ENCODE measurements around the gene FSD1. TPM values are rescaled to one million over a fixed set of nuclear protein-coding genes. Genes with fewer than 3 reads are reported as not detected.

FSD1 gene
- total and polyA plus RNA-seq, 9 of the 15 experiments (the other 6 are each of a cell fraction or from before 2014, with no cell fraction given) = 0.11 to 1.9 (median 0.94) TPM; not detected in 1

DNA sequence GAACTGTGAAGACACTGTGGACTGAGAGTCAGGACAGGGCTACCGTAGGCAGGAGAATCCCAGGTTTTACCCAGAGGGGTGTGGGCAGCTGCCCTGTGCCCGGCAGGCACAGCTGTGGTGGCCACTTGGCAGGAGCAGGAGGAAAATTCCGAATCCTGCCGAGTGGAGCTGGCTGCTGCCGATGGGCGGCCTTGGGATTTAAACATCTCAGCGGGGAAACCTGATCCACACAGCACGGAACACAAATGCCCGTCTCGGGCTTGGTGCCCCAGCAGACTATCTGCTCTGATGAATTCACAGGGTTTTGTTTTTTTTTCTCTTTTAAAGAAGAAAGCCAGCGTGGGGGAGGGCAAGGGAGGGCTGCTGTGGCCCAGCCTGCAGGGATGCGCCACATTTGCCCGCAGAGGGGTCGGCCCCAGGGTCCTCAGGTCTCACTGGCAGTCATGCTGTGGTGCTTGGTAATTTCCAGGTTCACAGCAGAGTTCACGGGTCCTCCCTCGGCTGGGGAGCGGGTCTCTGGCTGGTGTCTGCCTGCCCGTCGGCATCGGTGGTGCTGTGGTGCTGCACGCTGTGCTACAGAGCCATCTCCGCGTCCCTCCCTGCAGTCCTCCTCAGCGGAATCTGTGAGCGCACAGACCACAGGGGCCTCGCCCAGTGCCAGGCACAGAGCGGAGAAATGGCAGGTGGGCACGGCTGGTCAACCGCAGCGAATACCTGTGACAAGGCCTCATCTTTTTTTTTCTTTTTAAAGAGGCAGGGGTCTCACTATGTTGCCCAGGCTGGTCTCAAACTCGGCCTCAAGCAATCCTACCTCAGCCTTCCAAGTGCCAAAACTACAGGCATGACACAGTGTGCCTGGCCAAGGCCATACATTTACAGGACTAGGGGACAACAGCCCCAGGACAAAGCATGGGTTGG is 67.1 kb downstream of the FSD1 start:
- peak overlapping the region; percentile 57; the same call in 2 of the 3 replicates for H3K27ac ChIP-seq (ENCODE audit: extremely low read depth, low read depth, low read length)
- no peaks in the 10 kb centered on the region for H3K9me3 ChIP-seq (replicated peaks; ENCODE audit: control insufficient read depth, insufficient read depth, low read depth, low read length)
- intact Hi-C loops (cut with micrococcal nuclease) = no loop called here
- H3K27me3 ChIP-seq (ENCODE audit: control insufficient read depth in 2 of 2, insufficient read depth in 2 of 2, low read length in 2 of 2) = no peaks in the 10 kb centered on the region
- ATAC-seq (no peak), DNase-seq (ENCODE audit: extremely low read depth in 1 of 4, low spot score in 3 of 4) (no peak), FAIRE-seq (no peak)
- ChIA-PET CTCF (ENCODE audit: low intra/inter-chr PET ratio) (no interaction called here), POLR2A (interaction anchor here (0.6 to 1.2 kb wide), 6 partner anchors 8 to 130 kb away, joined by 3 to 6 read pairs (median 4); no protein-coding TSS in a partner anchor)
- H2AFZ ChIP-seq (ENCODE audit: low read depth, low read length) = no peak overlapping the region
- H3K4me3 ChIP-seq = no peak overlapping the region
- peaks cover 56% of the 10 kb centered on the region; the same call in 2 of the 3 replicates for H3K36me3 ChIP-seq (ENCODE audit: control insufficient read depth, insufficient read depth, low read length)
- WGBS (ENCODE audit: insufficient coverage, low coverage, missing lambda C conversion rate) = 96% methylated on average over 19 of the region's 31 CpGs
- in situ Hi-C loops (cut with MboI) = no loop called here
- H3K79me2 ChIP-seq (ENCODE audit: control insufficient read depth, insufficient read depth, low read length) = peaks cover 90% of the 10 kb centered on the region
- TF ChIP-seq NFE2L1 (tag; IDR thresholded peaks at IDR 0.05; ENCODE audit: borderline replicate concordance, low read depth) (no peak), POLR2G (IDR thresholded peaks at IDR 0.05; ENCODE audit: low read depth, low read length) (peak; percentile 11; the same call in 1 of the 2 replicates)
- peaks cover 7% of the 10 kb centered on the region for H4K20me1 ChIP-seq (replicated peaks; ENCODE audit: control insufficient read depth, insufficient read depth, low read length)
- no peak overlapping the region; the same call in 1 of the 2 replicates for H3K4me2 ChIP-seq (ENCODE audit: insufficient read depth, low read length)
- H3K4me1 ChIP-seq (replicated peaks in 1 of 2; ENCODE audit: control insufficient read depth in 2 of 2, insufficient read depth in 2 of 2, low read length in 2 of 2) = peaks cover 68 to 92% of the 10 kb centered on the region in 2 experiments
- no peaks in the 10 kb centered on the region for H3K9me1 ChIP-seq (ENCODE audit: control insufficient read depth, insufficient read depth, low read length)
- H3K9ac ChIP-seq (ENCODE audit: insufficient read depth in 1 of 2, low read depth in 2 of 2, low read length in 2 of 2) = peak overlapping the region; percentile 19 to 94; a peak in 3 of 4 replicates
- no TSS peak for BruUV-seq (replicated peaks)
